Activated naive CD4-positive, alpha-beta T cell treated with anti-CD3 and anti-CD28 coated beads for 36 hours (primary cell): ENCODE measurements around the gene CENPA. TPM values are rescaled to one million over a fixed set of nuclear protein-coding genes. Genes with fewer than 3 reads are reported as not detected.

Experiments used
- CTCF ChIA-PET: fragments of 350-600 bp; sonication (Branson Sonifier 250); formaldehyde crosslinking; loops from one replicate; lab custom pipeline; 2021; ENCODE audit warnings: antibody characterized with exemption; lab: Charles Lee
- DNase-seq: peaks from one replicate; pipeline ENCODE4 v3.0.0-alpha.2; 2020
- H3K27ac Mint-ChIP-seq: one replicate; pipeline ENCODE4 v1.8.0; 2021; ENCODE audit warnings: mild to moderate bottlenecking, mixed read lengths
- H3K27me3 Mint-ChIP-seq: one replicate; pipeline ENCODE4 v1.8.0; 2021; ENCODE audit warnings: low read depth, mixed read lengths
- H3K36me3 Mint-ChIP-seq: one replicate; pipeline ENCODE4 v1.8.0; 2021; ENCODE audit warnings: low read depth, mixed read lengths
- H3K4me1 Mint-ChIP-seq: one replicate; pipeline ENCODE4 v1.8.0; 2021; ENCODE audit warnings: low read depth, mixed read lengths
- H3K4me3 Mint-ChIP-seq: one replicate; pipeline ENCODE4 v1.8.0; 2021; ENCODE audit warnings: mild to moderate bottlenecking, moderate library complexity, mixed read lengths
- H3K9me3 Mint-ChIP-seq: one replicate; pipeline ENCODE4 v1.8.0; 2021; ENCODE audit warnings: mixed read lengths
- intact Hi-C: fragments of 100-400 bp; cut with micrococcal nuclease; formaldehyde crosslinking; loops from one replicate; pipeline ENCODE4 v1.15.1; 2023
- total RNA-seq, 2 experiments: library from RNA; stranded (reverse); gene quantifications; one replicate each; pipeline ENCODE4 v1.2.3, GENCODE V29; 2021

CENPA gene
- total RNA-seq, 2 experiments from 2014 or later = 42.9 to 43.6 TPM

- CTCF ChIA-PET = interaction anchor here (0.6 kb wide), 1 partner anchor 558 kb away, joined by 5 read pairs; no protein-coding TSS in a partner anchor
- intact Hi-C loops = no loop called here
- no peak overlapping the region for H3K27ac Mint-ChIP-seq
- no peaks in the 10 kb centered on the region for H3K4me1 Mint-ChIP-seq
- no peaks in the 10 kb centered on the region for H3K36me3 Mint-ChIP-seq
- no peak overlapping the region for H3K4me3 Mint-ChIP-seq
- peaks cover 15% of the 10 kb centered on the region for H3K27me3 Mint-ChIP-seq
- no peak for DNase-seq
- H3K9me3 Mint-ChIP-seq = no peaks in the 10 kb centered on the region
Observed at GRCh38 chr2:26838121-26838906, 52.5 kb downstream of the CENPA start.

GRCh38 chr2:26840937-26841610 lies 55.2 kb downstream of the CENPA start:
- H3K9me3 Mint-ChIP-seq = no peaks in the 10 kb centered on the region
- peaks cover 23% of the 10 kb centered on the region for H3K27me3 Mint-ChIP-seq
- no peak overlapping the region for H3K4me3 Mint-ChIP-seq
- intact Hi-C loops = loop anchor here (10.0 kb wide), 1 partner anchor 464 kb away; the partner anchor contains the start of gene UCN
- no peak overlapping the region for H3K27ac Mint-ChIP-seq
- no peak for DNase-seq
- no peaks in the 10 kb centered on the region for H3K4me1 Mint-ChIP-seq
- H3K36me3 Mint-ChIP-seq = no peaks in the 10 kb centered on the region
- CTCF ChIA-PET = interaction anchor here (0.8 kb wide), 1 partner anchor 103 kb away, joined by 3 read pairs; no protein-coding TSS in a partner anchor

GRCh38 chr2:26843041-26843440 lies 57.2 kb downstream of the CENPA start:
- no peaks in the 10 kb centered on the region for H3K9me3 Mint-ChIP-seq
- no peaks in the 10 kb centered on the region for H3K36me3 Mint-ChIP-seq
- H3K4me1 Mint-ChIP-seq = peaks cover 9% of the 10 kb centered on the region
- DNase-seq = no peak
- peaks cover 36% of the 10 kb centered on the region for H3K27me3 Mint-ChIP-seq
- H3K27ac Mint-ChIP-seq = no peak overlapping the region
- intact Hi-C loops = loop anchor here (10.0 kb wide), 1 partner anchor 462 kb away; the partner anchor contains the start of gene UCN
- CTCF ChIA-PET = interaction anchor here (0.7 to 9.8 kb wide), 5 partner anchors 66 to 118 kb away, joined by 3 to 123 read pairs (median 4); no protein-coding TSS in a partner anchor
- H3K4me3 Mint-ChIP-seq = no peak overlapping the region

Other genes with a start within 250 kb of the CENPA start
- not detected for gene CIB4, start 144.7 kb upstream of the CENPA start, total RNA-seq
- not detected for gene KCNK3, start 93.3 kb upstream of the CENPA start, total RNA-seq
- 1 to 10 TPM; 2.0 to 2.7 TPM for gene SLC35F6, start 21.8 kb upstream of the CENPA start, total RNA-seq
- under 1 TPM in 1 of 2 experiments, not detected in 1; 0.07 TPM for gene DPYSL5, start 62.1 kb downstream of the CENPA start, total RNA-seq
- 1 to 10 TPM; 2.9 to 3.8 TPM for gene MAPRE3, start 184.6 kb downstream of the CENPA start, total RNA-seq
- 10 to 100 TPM; 38.3 to 41.3 TPM for gene TMEM214, start 246.9 kb downstream of the CENPA start, total RNA-seq